Ishikawa (cell line): Measurements from ENCODE around the gene ZNF322.
A peak's percentile ranks its signal among the peaks of the same experiment; 100 is the strongest.

Experiments
- CEBPB ChIP-seq: IDR thresholded peaks from 2 replicates; pipeline ENCODE4 v1.6.1; 2012
- CREB1 ChIP-seq: IDR thresholded peaks from 2 replicates; pipeline ENCODE4 v1.6.1; 2012; ENCODE audit warnings: low read depth
- EGR1 ChIP-seq: IDR thresholded peaks from 2 replicates; pipeline ENCODE4 v1.6.1; 2012
- EP300 ChIP-seq: IDR thresholded peaks from 2 replicates; pipeline ENCODE4 v1.6.1; 2012; ENCODE audit warnings: borderline replicate concordance
- FOXM1 ChIP-seq: IDR thresholded peaks from 2 replicates; pipeline ENCODE4 v1.6.1; 2012; ENCODE audit warnings: low read depth, borderline replicate concordance
- NFIC ChIP-seq: IDR thresholded peaks from 2 replicates; pipeline ENCODE4 v1.6.1; 2012
- RAD21 ChIP-seq: IDR thresholded peaks from 2 replicates; pipeline ENCODE4 v1.6.1; 2012; ENCODE audit warnings: low read depth
- TAF1 ChIP-seq: IDR thresholded peaks from 2 replicates; pipeline ENCODE4 v1.6.1; 2012; ENCODE audit warnings: low read depth, mild to moderate bottlenecking
- TCF12 ChIP-seq: IDR thresholded peaks from 2 replicates; pipeline ENCODE4 v1.6.1; 2012; ENCODE audit warnings: low read depth
- TEAD4 ChIP-seq: IDR thresholded peaks from 2 replicates; pipeline ENCODE4 v1.6.1; 2012
- YY1 ChIP-seq: IDR thresholded peaks from 2 replicates; pipeline ENCODE4 v1.6.1; 2012; ENCODE audit warnings: low read depth
- ZBTB7A ChIP-seq: IDR thresholded peaks from 2 replicates; pipeline ENCODE4 v1.6.1; 2012; ENCODE audit warnings: low read depth
- TF ChIP-seq, protein P1 (sequence below): IDR thresholded peaks from 2 replicates; pipeline ENCODE4 v1.6.1; 2012
- TF ChIP-seq, protein P2 (sequence below): IDR thresholded peaks from 2 replicates; pipeline ENCODE4 v1.6.1; 2012; ENCODE audit warnings: low read depth, mild to moderate bottlenecking
- TF ChIP-seq, protein P3 (sequence below): IDR thresholded peaks from 2 replicates; pipeline ENCODE4 v1.6.1; 2012

ZNF322 gene, protein sequence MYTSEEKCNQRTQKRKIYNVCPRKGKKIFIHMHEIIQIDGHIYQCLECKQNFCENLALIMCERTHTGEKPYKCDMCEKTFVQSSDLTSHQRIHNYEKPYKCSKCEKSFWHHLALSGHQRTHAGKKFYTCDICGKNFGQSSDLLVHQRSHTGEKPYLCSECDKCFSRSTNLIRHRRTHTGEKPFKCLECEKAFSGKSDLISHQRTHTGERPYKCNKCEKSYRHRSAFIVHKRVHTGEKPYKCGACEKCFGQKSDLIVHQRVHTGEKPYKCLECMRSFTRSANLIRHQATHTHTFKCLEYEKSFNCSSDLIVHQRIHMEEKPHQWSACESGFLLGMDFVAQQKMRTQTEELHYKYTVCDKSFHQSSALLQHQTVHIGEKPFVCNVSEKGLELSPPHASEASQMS

DNA sequence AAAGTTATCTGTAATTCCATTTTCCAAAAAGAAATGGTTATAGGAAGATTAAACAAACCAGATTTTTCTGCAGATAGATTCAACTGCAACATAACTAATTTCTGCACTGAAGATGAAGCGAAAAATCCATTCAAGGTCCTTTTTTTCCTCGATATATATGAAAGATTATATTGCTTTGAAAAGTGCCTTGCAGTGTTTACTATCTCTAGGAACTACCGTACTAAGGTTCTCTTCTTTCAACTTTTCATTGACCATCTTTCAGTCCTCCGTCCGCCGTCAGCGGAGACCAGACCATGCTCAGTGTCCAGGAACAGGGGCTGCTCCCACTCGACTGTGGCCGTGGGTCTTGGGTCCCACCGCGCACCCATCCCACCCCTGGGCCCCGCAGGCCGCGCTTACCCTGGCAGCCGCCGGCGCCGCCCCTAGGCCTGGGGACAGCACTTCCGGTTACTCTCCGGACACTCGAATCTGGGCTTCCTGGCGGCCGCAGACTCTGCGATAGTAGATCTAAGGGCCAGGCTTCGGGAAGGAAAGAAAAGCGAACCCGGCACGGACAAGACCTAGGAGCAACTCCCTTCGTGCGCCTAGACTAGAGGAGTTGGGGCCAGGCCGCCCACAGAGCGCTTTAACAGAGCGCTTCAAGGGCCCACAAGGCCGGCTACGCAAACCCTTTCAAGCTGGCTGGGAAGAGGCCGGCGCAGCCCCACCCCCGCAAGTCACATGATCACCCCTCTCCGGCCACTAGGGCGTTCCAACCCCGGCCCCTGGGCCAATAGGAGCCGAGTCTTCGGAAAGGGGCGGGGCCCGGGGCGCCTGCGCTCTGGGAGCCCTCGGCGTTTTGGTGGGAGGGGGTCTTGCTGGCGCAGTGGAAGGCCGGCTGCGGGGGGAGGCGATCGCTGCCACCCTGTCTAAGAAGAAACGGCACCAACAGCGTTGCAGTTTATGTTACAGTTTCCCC is at the start of gene ZNF322:
Gene ZNF322 (minus strand): TSS at position 705 of the 958 bp plus-strand sequence. CDS start 21,193 bp downstream, outside the sequence.
- TF ChIP-seq, protein P1, sequence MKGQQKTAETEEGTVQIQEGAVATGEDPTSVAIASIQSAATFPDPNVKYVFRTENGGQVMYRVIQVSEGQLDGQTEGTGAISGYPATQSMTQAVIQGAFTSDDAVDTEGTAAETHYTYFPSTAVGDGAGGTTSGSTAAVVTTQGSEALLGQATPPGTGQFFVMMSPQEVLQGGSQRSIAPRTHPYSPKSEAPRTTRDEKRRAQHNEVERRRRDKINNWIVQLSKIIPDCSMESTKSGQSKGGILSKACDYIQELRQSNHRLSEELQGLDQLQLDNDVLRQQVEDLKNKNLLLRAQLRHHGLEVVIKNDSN, result peak; percentile 91
- TF ChIP-seq TCF12, result 0 out of 2 replicates have a peak, but pooled peaks have one; percentile 28
- peak; percentile 41; the same call in 1 of the 2 replicates for TF ChIP-seq EGR1
- TF ChIP-seq YY1, result no peak
- peak; percentile 84 for TF ChIP-seq ZBTB7A
- no peak for TF ChIP-seq TEAD4
- peak; percentile 67 for TF ChIP-seq TAF1

DNA sequence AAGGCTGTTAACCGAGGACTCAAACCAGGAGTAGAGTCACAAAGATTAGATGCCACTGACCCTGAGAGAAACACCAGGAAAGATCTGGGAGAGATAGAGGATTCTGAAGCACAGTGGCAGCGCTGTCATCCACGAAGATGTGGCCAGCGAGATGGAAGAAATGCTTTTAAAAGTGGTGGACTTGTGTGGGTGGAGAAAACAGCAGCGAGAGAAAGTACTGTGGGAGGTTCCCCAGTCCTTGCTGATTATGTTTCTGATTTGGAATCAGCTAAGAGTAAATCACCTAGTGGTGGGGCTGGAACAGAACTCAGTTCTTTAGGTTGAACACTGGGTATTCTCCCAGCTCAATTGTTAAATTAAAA is 435 bp upstream of the ZNF322 start:
- TF ChIP-seq, protein P2, sequence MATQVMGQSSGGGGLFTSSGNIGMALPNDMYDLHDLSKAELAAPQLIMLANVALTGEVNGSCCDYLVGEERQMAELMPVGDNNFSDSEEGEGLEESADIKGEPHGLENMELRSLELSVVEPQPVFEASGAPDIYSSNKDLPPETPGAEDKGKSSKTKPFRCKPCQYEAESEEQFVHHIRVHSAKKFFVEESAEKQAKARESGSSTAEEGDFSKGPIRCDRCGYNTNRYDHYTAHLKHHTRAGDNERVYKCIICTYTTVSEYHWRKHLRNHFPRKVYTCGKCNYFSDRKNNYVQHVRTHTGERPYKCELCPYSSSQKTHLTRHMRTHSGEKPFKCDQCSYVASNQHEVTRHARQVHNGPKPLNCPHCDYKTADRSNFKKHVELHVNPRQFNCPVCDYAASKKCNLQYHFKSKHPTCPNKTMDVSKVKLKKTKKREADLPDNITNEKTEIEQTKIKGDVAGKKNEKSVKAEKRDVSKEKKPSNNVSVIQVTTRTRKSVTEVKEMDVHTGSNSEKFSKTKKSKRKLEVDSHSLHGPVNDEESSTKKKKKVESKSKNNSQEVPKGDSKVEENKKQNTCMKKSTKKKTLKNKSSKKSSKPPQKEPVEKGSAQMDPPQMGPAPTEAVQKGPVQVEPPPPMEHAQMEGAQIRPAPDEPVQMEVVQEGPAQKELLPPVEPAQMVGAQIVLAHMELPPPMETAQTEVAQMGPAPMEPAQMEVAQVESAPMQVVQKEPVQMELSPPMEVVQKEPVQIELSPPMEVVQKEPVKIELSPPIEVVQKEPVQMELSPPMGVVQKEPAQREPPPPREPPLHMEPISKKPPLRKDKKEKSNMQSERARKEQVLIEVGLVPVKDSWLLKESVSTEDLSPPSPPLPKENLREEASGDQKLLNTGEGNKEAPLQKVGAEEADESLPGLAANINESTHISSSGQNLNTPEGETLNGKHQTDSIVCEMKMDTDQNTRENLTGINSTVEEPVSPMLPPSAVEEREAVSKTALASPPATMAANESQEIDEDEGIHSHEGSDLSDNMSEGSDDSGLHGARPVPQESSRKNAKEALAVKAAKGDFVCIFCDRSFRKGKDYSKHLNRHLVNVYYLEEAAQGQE, result no peak
- TF ChIP-seq NFIC, result no peak
- no peak for TF ChIP-seq ZBTB7A
- no peak for TF ChIP-seq TAF1
- no peak for TF ChIP-seq EP300
- TF ChIP-seq FOXM1, result no peak
- TF ChIP-seq RAD21, result no peak
- TF ChIP-seq, protein P3, sequence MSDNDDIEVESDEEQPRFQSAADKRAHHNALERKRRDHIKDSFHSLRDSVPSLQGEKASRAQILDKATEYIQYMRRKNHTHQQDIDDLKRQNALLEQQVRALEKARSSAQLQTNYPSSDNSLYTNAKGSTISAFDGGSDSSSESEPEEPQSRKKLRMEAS, result no peak
- no peak for TF ChIP-seq EGR1
- TF ChIP-seq CREB1, result no peak

- TF ChIP-seq, protein P1, result no peak
- TF ChIP-seq YY1, result no peak
- TF ChIP-seq TEAD4, result no peak
- no peak for TF ChIP-seq RAD21
- TF ChIP-seq TCF12, result no peak
- no peak for TF ChIP-seq EP300
- TF ChIP-seq ZBTB7A, result no peak
- TF ChIP-seq FOXM1, result no peak
- TF ChIP-seq, protein P2, result no peak
- TF ChIP-seq, protein P3, result no peak
- TF ChIP-seq CEBPB, result no peak
- no peak for TF ChIP-seq NFIC
- TF ChIP-seq EGR1, result no peak
- TF ChIP-seq CREB1, result no peak
Observed at GRCh38 chr6:26657256-26657655, 2.3 kb downstream of the ZNF322 start.

- TF ChIP-seq, protein P1, result no peak
- TF ChIP-seq CREB1 (no peak), RAD21 (no peak), FOXM1 (no peak), TAF1 (no peak), NFIC (no peak), TCF12 (no peak), ZBTB7A (no peak)
- TF ChIP-seq, protein P3, result no peak
- TF ChIP-seq, protein P2, result no peak
Observed at GRCh38 chr6:26653007-26653406, 6.5 kb downstream of the ZNF322 start.
